Parathyroid adenoma (tissue), 2 donors: ENCODE results near the gene ANGPT4.
"Not testable (repeated sequence)": the region's sequence is repeated elsewhere in the genome, so short reads cannot be mapped to it uniquely, and the experiment has no call there.

Experiments used
- H2AFZ ChIP-seq: fragments of 300-600 bp; sonication (generic); one replicate; pipeline ENCODE4 v1.7.0; 2017; ENCODE audit warnings: antibody characterized with exemption, mild to moderate bottlenecking
- H3K27ac ChIP-seq: fragments of 300-600 bp; sonication (generic); one replicate; pipeline ENCODE4 v1.7.0; 2017
- H3K27me3 ChIP-seq: fragments of 300-600 bp; sonication (generic); one replicate; pipeline ENCODE4 v1.7.0; 2017; ENCODE audit warnings: low read length; ENCODE audit not compliant: control insufficient read depth, insufficient read depth
- H3K36me3 ChIP-seq: fragments of 300-600 bp; sonication (generic); one replicate; pipeline ENCODE4 v1.7.0; 2017; ENCODE audit warnings: low read length; ENCODE audit not compliant: control insufficient read depth, insufficient read depth
- H3K4me1 ChIP-seq: fragments of 300-600 bp; sonication (generic); one replicate; pipeline ENCODE4 v1.7.0; 2017; ENCODE audit warnings: control low read depth
- H3K4me2 ChIP-seq: fragments of 300-600 bp; sonication (generic); one replicate; pipeline ENCODE4 v1.7.0; 2017; ENCODE audit warnings: low read length
- H3K4me3 ChIP-seq: fragments of 300-600 bp; sonication (generic); one replicate; pipeline ENCODE4 v1.7.0; 2017; ENCODE audit warnings: low read depth, low read length
- H3K79me2 ChIP-seq: fragments of 300-600 bp; sonication (generic); one replicate; pipeline ENCODE4 v1.7.0; 2017; ENCODE audit warnings: control low read depth
- H3K9ac ChIP-seq: fragments of 300-600 bp; sonication (generic); one replicate; pipeline ENCODE4 v1.7.0; 2017; ENCODE audit warnings: mild to moderate bottlenecking
- H3K9me3 ChIP-seq: fragments of 300-600 bp; sonication (generic); one replicate; pipeline ENCODE4 v1.7.0; 2017; ENCODE audit warnings: low read length; ENCODE audit not compliant: control insufficient read depth
- TF ChIP-seq, protein P1 (sequence below): fragments of 300-600 bp; sonication (generic); IDR thresholded peaks from one replicate; pipeline ENCODE4 v1.7.0; 2017; ENCODE audit warnings: antibody characterized with exemption, mild to moderate bottlenecking
- donor health status: primary hyperparathyroidism.

The ANGPT4 gene

DNA sequence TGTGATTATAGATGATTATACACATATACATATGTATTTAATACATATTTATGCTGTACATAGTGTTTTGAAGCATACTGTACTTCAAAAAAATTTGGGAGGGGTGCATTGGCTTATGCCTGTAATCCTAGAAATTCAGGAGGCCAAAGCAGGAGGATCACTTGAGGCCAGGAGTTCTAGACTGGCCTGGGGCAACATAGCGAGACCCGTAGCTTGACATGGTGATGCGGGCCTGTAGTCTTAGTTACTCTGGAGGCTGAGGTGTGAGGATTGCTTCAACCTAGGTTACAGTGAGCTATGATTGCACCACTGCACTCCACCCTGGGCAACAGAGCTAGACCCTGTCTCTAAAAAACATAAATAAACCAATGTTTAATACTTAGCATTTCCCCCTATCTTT is 84.2 kb downstream of the ANGPT4 start:
- H2AFZ ChIP-seq: no peak overlapping the region
- TF ChIP-seq, protein P1, sequence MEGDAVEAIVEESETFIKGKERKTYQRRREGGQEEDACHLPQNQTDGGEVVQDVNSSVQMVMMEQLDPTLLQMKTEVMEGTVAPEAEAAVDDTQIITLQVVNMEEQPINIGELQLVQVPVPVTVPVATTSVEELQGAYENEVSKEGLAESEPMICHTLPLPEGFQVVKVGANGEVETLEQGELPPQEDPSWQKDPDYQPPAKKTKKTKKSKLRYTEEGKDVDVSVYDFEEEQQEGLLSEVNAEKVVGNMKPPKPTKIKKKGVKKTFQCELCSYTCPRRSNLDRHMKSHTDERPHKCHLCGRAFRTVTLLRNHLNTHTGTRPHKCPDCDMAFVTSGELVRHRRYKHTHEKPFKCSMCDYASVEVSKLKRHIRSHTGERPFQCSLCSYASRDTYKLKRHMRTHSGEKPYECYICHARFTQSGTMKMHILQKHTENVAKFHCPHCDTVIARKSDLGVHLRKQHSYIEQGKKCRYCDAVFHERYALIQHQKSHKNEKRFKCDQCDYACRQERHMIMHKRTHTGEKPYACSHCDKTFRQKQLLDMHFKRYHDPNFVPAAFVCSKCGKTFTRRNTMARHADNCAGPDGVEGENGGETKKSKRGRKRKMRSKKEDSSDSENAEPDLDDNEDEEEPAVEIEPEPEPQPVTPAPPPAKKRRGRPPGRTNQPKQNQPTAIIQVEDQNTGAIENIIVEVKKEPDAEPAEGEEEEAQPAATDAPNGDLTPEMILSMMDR: no peak
- no peak overlapping the region for H3K4me2 ChIP-seq
- peaks cover 10% of the 10 kb centered on the region for H3K79me2 ChIP-seq
- no peaks in the 10 kb centered on the region for H3K27me3 ChIP-seq
- H3K36me3 ChIP-seq: no peaks in the 10 kb centered on the region
- H3K27ac ChIP-seq: no peak overlapping the region
- H3K9me3 ChIP-seq: no peaks in the 10 kb centered on the region
- H3K9ac ChIP-seq: no peak overlapping the region
- H3K4me1 ChIP-seq: peaks cover 32% of the 10 kb centered on the region
- H3K4me3 ChIP-seq: no peak overlapping the region

- no peak overlapping the region for H3K4me3 ChIP-seq
- no peaks in the 10 kb centered on the region for H3K9me3 ChIP-seq
- no peak overlapping the region for H3K4me2 ChIP-seq
- TF ChIP-seq, protein P1: no peak
- peaks cover 32% of the 10 kb centered on the region for H3K4me1 ChIP-seq
- H3K27me3 ChIP-seq: no peaks in the 10 kb centered on the region
- no peak overlapping the region for H3K9ac ChIP-seq
- H3K79me2 ChIP-seq: peaks cover 6% of the 10 kb centered on the region
- no peak overlapping the region for H2AFZ ChIP-seq
- H3K27ac ChIP-seq: peak overlapping the region; percentile 45
- H3K36me3 ChIP-seq: no peaks in the 10 kb centered on the region
Observed at GRCh38 chr20:831251-831650, 84.9 kb downstream of the ANGPT4 start.

DNA sequence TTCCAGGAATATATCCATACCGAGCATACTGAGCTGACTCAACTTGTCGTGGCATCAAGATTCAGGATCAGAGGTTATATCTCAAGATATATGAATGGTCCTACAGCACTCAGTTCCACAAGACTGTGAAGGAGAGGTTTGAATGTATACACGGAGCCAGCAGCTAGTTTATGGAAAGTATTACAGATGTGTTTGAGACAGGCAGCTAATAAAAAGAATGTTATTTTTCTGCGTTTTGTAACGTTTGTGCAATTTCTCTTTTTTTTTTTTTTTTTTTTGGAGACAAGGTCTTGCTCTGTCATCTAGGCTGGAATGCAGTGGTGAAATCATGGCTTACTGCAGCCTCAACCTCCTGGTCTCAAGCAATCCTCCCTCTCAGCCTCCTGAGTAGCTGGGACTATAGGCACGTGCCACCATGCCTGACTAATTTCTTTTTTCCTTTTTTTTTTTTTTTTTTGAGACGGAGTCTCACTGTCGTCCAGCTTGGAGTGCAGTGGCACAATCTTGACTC is 86.1 kb downstream of the ANGPT4 start:
- Histone ChIP-seq H3K27ac (peak overlapping the region; percentile 95), H2AFZ (peak overlapping the region; percentile 54), H3K4me1 (peaks cover 23% of the 10 kb centered on the region), H3K9me3 (no peaks in the 10 kb centered on the region), H3K27me3 (no peaks in the 10 kb centered on the region), H3K79me2 (peaks cover 6% of the 10 kb centered on the region), H3K36me3 (no peaks in the 10 kb centered on the region), H3K4me3 (no peak overlapping the region), H3K4me2 (peak overlapping the region; percentile 36), H3K9ac (no peak overlapping the region)
- TF ChIP-seq, protein P1: no peak

DNA sequence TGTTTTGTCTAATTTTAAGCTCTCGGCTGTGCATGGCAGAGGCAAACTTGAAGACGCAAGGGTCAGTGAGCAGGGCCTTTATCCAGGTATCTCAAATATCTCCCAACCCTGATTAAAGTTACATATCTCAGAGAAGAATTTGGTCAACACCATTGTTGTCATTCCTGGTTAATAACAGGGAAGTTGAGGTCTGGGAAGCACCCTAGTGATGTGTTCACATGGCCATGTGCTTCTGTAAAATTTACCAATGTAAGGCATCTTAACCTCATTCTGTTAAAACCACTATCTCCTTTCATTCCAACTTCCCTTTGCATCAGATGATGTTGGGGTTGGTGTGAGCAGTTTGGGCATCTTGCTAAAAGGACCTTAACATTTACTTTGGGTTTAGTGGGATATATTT is 86.6 kb downstream of the ANGPT4 start:
- H3K4me2 ChIP-seq: peak overlapping the region; percentile 36
- no peaks in the 10 kb centered on the region for H3K36me3 ChIP-seq
- H3K27ac ChIP-seq: peak overlapping the region; percentile 95
- H3K4me1 ChIP-seq: peaks cover 23% of the 10 kb centered on the region
- TF ChIP-seq, protein P1: no peak
- no peak overlapping the region for H3K9ac ChIP-seq
- peak overlapping the region; percentile 56 for H2AFZ ChIP-seq
- peaks cover 6% of the 10 kb centered on the region for H3K79me2 ChIP-seq
- H3K27me3 ChIP-seq: no peaks in the 10 kb centered on the region
- H3K4me3 ChIP-seq: peak overlapping the region; percentile 12
- no peaks in the 10 kb centered on the region for H3K9me3 ChIP-seq

GRCh38 chr20:828987-829386 is 87.1 kb downstream of the ANGPT4 start:
- Histone ChIP-seq H3K4me2 (peak overlapping the region; percentile 47), H2AFZ (peak overlapping the region; percentile 56), H3K9me3 (no peaks in the 10 kb centered on the region), H3K4me3 (peak overlapping the region; percentile 12), H3K36me3 (no peaks in the 10 kb centered on the region), H3K27me3 (no peaks in the 10 kb centered on the region), H3K9ac (no peak overlapping the region), H3K4me1 (peaks cover 20% of the 10 kb centered on the region), H3K27ac (peak overlapping the region; percentile 95), H3K79me2 (peaks cover under 1% of the 10 kb centered on the region)
- TF ChIP-seq, protein P1: no peak

DNA sequence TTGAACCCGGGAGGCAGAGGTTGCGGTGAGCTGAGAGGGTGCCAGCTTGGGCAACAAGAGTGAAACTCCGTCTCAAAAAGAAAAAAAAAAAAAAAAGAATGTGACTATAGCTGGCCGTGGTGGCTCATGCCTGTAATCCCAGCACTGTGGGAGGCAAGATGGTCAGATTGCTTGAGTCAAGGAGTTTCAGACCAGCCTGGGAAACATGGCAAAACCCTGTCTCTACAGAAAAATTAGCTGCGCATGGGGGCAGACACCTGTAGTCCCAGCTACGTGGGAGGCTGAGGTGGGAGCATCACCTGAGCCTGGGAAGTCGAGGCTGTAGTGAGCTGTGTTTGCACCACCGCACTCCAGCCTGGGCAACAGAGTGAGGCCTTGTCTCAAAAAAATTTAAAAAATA is 88.2 kb downstream of the ANGPT4 start:
- Histone ChIP-seq H3K4me1 (peaks cover 20% of the 10 kb centered on the region), H3K27ac (peak overlapping the region; percentile 95)
- not testable (repeated sequence) for H2AFZ ChIP-seq, H3K9me3 ChIP-seq, H3K36me3 ChIP-seq, H3K79me2 ChIP-seq, H3K9ac ChIP-seq, H3K27me3 ChIP-seq, H3K4me3 ChIP-seq, H3K4me2 ChIP-seq
